Vagina (tissue), 2 donors: ENCODE results near the gene RNF166.

Experiments
- CTCF ChIP-seq, 3 experiments: fragments of 450-650 bp in 2 of 3; fragments of 200-600 bp in 1 of 3; sonication (generic) in 1 of 3; IDR thresholded peaks; one replicate each; pipeline ENCODE4 v1.5.1; 2017 to 2019; ENCODE audit warnings: antibody characterized with exemption in 3 of 3, mild to moderate bottlenecking in 2 of 3, moderate library complexity in 2 of 3
- POLR2AphosphoS5 ChIP-seq, 2 donors: sonication (generic); formaldehyde crosslinking; IDR thresholded peaks; one replicate each; pipeline ENCODE4 v1.9.0; 2017; ENCODE audit warnings: antibody characterized with exemption in 2 of 2, mild to moderate bottlenecking in 2 of 2, low read depth in 1 of 2; ENCODE audit not compliant: insufficient read depth in 1 of 2

GRCh38 chr16:88736496-88736895 lies 30.3 kb upstream of the RNF166 start:
- TF ChIP-seq CTCF (IDR thresholded peaks at IDR 0.05) (no peak), POLR2AphosphoS5 (IDR thresholded peaks at IDR 0.05; ENCODE audit: insufficient read depth in 1 of 2, low read depth in 1 of 2) (no peak)
